CD4-positive, alpha-beta T cell (primary cell): ENCODE results near the gene PIAS2. TPM values are rescaled to one million over a fixed set of nuclear protein-coding genes. Genes with fewer than 3 reads are reported as not detected.

ENCODE experiments used
- ATAC-seq: fragments of 200-7000 bp; cut with Tn5 transposase; one replicate; pipeline ENCODE4 v1.10.0; 2022; ENCODE audit warnings: mild to moderate bottlenecking; ENCODE audit not compliant: poor library complexity
- CTCF ChIA-PET: fragments of 350-600 bp; sonication (Branson Sonifier 250); formaldehyde crosslinking; loops from one replicate; lab custom pipeline; 2021; ENCODE audit warnings: antibody characterized with exemption, inconsistent platforms; lab: Charles Lee
- POLR2A ChIA-PET: fragments of 350-600 bp; sonication (Branson Sonifier 250); formaldehyde crosslinking; loops from one replicate; lab custom pipeline; 2021; ENCODE audit warnings: antibody characterized with exemption, inconsistent platforms; lab: Charles Lee
- DNase-seq, 14 experiments: peaks; one replicate each; pipeline ENCODE4 v3.0.0-alpha.2; 2013 to 2020; ENCODE audit warnings: mixed read lengths in 2 of 14
- H3K27ac ChIP-seq, 2 donors: one replicate each; pipeline versions ENCODE4 v1.5.1 to v1.7.0; 2013; ENCODE audit warnings: low read length in 2 of 2, low read depth in 1 of 2, mild to moderate bottlenecking in 1 of 2
- H3K27me3 ChIP-seq, 2 experiments: 1 replicate in 1 of 2; 2 replicates in 1 of 2; pipeline versions ENCODE4 v1.6.1 to v1.7.0; 2013; ENCODE audit warnings: low read length in 2 of 2, control low read depth in 1 of 2, mild to moderate bottlenecking in 1 of 2, moderate library complexity in 1 of 2; ENCODE audit not compliant: insufficient read depth in 2 of 2, control insufficient read depth in 1 of 2
- H3K36me3 ChIP-seq: one replicate; pipeline ENCODE4 v1.6.1; 2013; ENCODE audit warnings: low read length, control low read depth; ENCODE audit not compliant: insufficient read depth
- H3K4me1 ChIP-seq: one replicate; pipeline ENCODE4 v1.6.1; 2013; ENCODE audit warnings: low read length, control low read depth; ENCODE audit not compliant: insufficient read depth
- H3K4me3 ChIP-seq: one replicate; pipeline ENCODE4 v1.5.1; 2013; ENCODE audit warnings: mild to moderate bottlenecking, low read length, moderate library complexity
- H3K9me3 ChIP-seq, 2 experiments: 1 replicate in 1 of 2; 2 replicates in 1 of 2; pipeline versions ENCODE4 v1.6.1 to v1.7.0; 2013; ENCODE audit warnings: low read length in 2 of 2, mild to moderate bottlenecking in 2 of 2, control low read depth in 1 of 2, moderate library complexity in 1 of 2; ENCODE audit not compliant: control insufficient read depth in 1 of 2, insufficient read depth in 1 of 2
- H3K27ac Mint-ChIP-seq: one replicate; pipeline ENCODE4 v1.8.0; 2020; ENCODE audit warnings: mixed read lengths
- H3K27me3 Mint-ChIP-seq: one replicate; pipeline ENCODE4 v1.8.0; 2021; ENCODE audit warnings: mixed read lengths
- H3K36me3 Mint-ChIP-seq: one replicate; pipeline ENCODE4 v1.8.0; 2021; ENCODE audit warnings: low read depth, mixed read lengths
- H3K4me1 Mint-ChIP-seq: one replicate; pipeline ENCODE4 v1.8.0; 2021; ENCODE audit warnings: low read depth, mixed read lengths
- H3K4me3 Mint-ChIP-seq: one replicate; pipeline ENCODE4 v1.8.0; 2020; ENCODE audit warnings: mild to moderate bottlenecking, mixed read lengths
- H3K9me3 Mint-ChIP-seq: one replicate; pipeline ENCODE4 v1.8.0; 2020; ENCODE audit warnings: mixed read lengths
- CTCF ChIP-seq: fragments of 200-600 bp; IDR thresholded peaks from one replicate; pipeline ENCODE4 v1.8.0; 2022; ENCODE audit warnings: antibody characterized with exemption, mild to moderate bottlenecking
- intact Hi-C, 2 experiments: fragments of 100-400 bp; cut with DNase I in 1 of 2; cut with micrococcal nuclease in 1 of 2; formaldehyde crosslinking; loops; one replicate each; pipeline versions ENCODE4 v1.15.1 to v1.9.0; 2023 to 2025; cut with DNase I, micrococcal nuclease
- total RNA-seq, 174 experiments: library from RNA in 2 of 174; stranded (reverse) in 2 of 174; gene quantifications; one replicate each; pipeline ENCODE4 v1.2.3 and lab custom pipeline; 2021 to 2026

The PIAS2 gene
- total RNA-seq, 2 experiments from 2014 or later, result 32.0 to 36.3 TPM

GRCh38 chr18:46821856-46822711, 95.2 kb downstream of the PIAS2 start:
- ATAC-seq (no peak), DNase-seq (no peak)
- Histone ChIP-seq H3K27ac (no peak overlapping the region), H3K4me1 (no peaks in the 10 kb centered on the region), H3K9me3 (no peaks in the 10 kb centered on the region), H3K27me3 (no peaks in the 10 kb centered on the region), H3K4me3 (no peak overlapping the region), H3K36me3 (peaks cover 10% of the 10 kb centered on the region)
- Mint-ChIP-seq H3K27me3 (no peaks in the 10 kb centered on the region), H3K4me1 (no peaks in the 10 kb centered on the region), H3K27ac (no peak overlapping the region), H3K9me3 (no peaks in the 10 kb centered on the region), H3K4me3 (no peak overlapping the region), H3K36me3 (peaks cover 69% of the 10 kb centered on the region)
- ChIA-PET CTCF (interaction anchor here (0.6 kb wide), 1 partner anchor 89 kb away, joined by 3 read pairs; no protein-coding TSS in a partner anchor), POLR2A (interaction anchor here (0.6 kb wide), 1 partner anchor 696 kb away, joined by 3 read pairs; no protein-coding TSS in a partner anchor)
- intact Hi-C loops, result no loop called here
- TF ChIP-seq CTCF, result no peak

- Histone ChIP-seq H3K36me3 (peaks cover 6% of the 10 kb centered on the region), H3K27me3 (no peaks in the 10 kb centered on the region), H3K4me3 (no peak overlapping the region), H3K27ac (no peak overlapping the region), H3K9me3 (no peaks in the 10 kb centered on the region), H3K4me1 (no peaks in the 10 kb centered on the region)
- H3K4me3 Mint-ChIP-seq, result no peak overlapping the region
- H3K27me3 Mint-ChIP-seq, result no peaks in the 10 kb centered on the region
- no peak overlapping the region for H3K27ac Mint-ChIP-seq
- ChIA-PET CTCF (no interaction called here), POLR2A (no interaction called here)
- no peak for ATAC-seq
- intact Hi-C loops, result no loop called here
- peaks cover 57% of the 10 kb centered on the region for H3K36me3 Mint-ChIP-seq
- no peak for TF ChIP-seq CTCF
- H3K9me3 Mint-ChIP-seq, result no peaks in the 10 kb centered on the region
- H3K4me1 Mint-ChIP-seq, result no peaks in the 10 kb centered on the region
- no peak for DNase-seq
Measured at GRCh38 chr18:46820863-46821262, 96.4 kb downstream of the PIAS2 start.

- intact Hi-C loops, result no loop called here
- H3K27ac ChIP-seq, result no peak overlapping the region
- Mint-ChIP-seq H3K36me3 (peaks cover 15% of the 10 kb centered on the region), H3K27ac (no peak overlapping the region), H3K9me3 (no peaks in the 10 kb centered on the region), H3K4me1 (no peaks in the 10 kb centered on the region), H3K4me3 (no peak overlapping the region), H3K27me3 (no peaks in the 10 kb centered on the region)
- ATAC-seq (no peak), DNase-seq (no peak)
- ChIA-PET CTCF (no interaction called here), POLR2A (no interaction called here)
- TF ChIP-seq CTCF, result no peak
- H3K4me1 ChIP-seq, result no peaks in the 10 kb centered on the region
- no peaks in the 10 kb centered on the region for H3K9me3 ChIP-seq
- H3K4me3 ChIP-seq, result no peak overlapping the region
- H3K36me3 ChIP-seq, result no peaks in the 10 kb centered on the region
- no peaks in the 10 kb centered on the region for H3K27me3 ChIP-seq
Measured at GRCh38 chr18:46815661-46816060, 101.6 kb downstream of the PIAS2 start.
